NCI-H1417 (cell line): Measurements from ENCODE around the gene GPRC5B.

Source experiments
- DNase-seq, 3 experiments: peaks; one replicate each; lab custom pipeline; 2025; lab: John Stamatoyannopoulos, UW

The GPRC5B gene

GRCh38 chr16:19898924-19899604 is 14.4 kb upstream of the GPRC5B start:
- DNase-seq: peak; percentile 37 to 79 (median 54)

DNA sequence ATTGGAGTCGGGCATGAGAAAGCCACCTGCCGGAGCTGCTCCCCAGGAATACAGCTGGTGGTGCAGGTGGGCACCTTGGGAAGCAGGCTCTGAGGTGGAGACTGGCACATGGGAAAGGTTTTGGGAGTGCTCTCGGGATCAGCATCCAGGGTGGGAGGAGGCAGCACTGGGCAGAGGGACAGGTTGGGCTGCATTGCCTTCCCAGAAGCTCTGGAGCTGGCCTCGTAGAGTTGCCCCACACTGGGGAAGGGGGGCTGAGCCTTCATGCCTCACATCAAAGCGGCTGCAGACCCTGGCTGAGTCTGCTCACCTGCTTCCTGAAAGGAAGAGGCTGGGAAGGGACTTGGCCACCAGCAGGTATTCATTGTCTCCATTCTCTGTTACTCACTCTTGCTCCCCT is 13.5 kb upstream of the GPRC5B start:
- no peak for DNase-seq

- DNase-seq: no peak
Measured at GRCh38 chr16:19896951-19897350, 12.3 kb upstream of the GPRC5B start.

DNA sequence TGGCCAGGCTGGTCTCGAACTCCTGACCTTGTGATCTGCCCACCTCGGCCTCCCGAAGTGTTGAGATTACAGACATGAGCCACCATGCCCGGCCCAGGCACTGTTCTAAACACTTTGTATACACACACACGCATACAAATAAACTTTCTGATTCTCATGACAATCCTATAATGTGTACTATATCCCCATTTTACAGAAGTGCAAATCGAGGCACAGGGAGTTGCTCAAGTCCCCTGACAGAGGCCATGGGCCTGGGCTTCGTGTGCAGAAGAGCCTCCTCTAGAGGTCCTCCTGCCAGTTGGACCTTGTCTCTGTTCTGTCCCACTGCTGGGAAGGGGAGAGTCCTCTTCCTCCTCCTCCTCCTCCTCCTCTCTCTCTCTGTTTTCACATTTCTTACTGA is 9.9 kb upstream of the GPRC5B start:
- no peak for DNase-seq

- no peak for DNase-seq
Measured at GRCh38 chr16:19892902-19893301, 8.3 kb upstream of the GPRC5B start.

GRCh38 chr16:19890901-19891300 is 6.3 kb upstream of the GPRC5B start:
- DNase-seq: no peak

DNA sequence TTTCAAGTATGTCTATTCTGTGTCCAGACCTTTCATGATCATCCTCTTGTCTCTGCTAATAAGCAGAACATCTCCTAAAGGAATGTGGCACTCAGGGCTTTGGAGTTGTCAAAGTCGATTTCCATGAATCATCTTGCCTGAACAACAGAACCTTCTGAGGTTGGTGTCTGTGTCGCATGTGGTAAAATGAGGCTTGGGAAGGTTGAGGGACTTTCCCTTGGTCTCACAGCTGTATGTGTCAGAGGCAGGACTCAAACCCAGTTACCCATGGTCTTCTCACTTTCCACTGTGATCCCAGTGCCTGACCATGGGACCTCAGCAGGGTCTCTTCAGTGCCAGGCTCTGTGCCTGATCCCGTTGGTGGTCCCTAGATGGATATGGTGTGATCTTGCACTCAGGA is 4.2 kb upstream of the GPRC5B start:
- DNase-seq: no peak

GRCh38 chr16:19886073-19886941 is 1.7 kb upstream of the GPRC5B start:
- peak; percentile 58 to 80 (median 70) for DNase-seq

DNA sequence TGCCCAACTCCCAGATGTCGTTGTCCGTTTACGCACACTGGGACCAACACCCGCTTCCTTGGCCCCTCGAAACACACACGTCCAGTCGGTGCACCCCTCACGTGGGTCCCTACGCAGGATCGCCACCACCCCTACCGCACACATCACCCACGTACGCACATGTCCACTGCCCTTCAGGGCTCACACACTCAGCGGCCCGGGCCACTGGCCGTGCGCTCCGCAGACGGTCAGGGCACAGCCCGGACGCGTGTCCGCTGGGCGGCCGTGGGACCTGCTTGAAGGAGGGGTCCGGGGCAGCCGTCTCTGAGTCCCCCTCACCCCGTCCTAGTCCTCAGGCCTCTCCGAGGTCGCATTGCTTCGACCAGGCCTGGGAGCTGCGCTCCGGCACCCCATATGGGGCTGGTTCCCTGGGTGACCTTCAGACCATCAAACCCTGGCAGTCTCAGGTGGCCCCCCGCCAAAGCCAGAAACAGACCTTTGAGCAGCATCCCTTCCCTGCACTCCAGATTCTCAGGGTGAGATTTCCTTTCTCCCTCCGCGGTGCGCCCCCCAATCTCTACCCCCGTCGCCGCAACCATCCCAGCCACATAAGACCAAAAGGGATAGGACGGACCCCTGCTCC is 914 bp upstream of the GPRC5B start:
- DNase-seq: peak in 1 of 3 experiments; percentile 26

GRCh38 chr16:19883966-19884485 is 622 bp downstream of the GPRC5B start:
- peak in 2 of 3 experiments; percentile 76 for DNase-seq

- DNase-seq: peak in 2 of 3 experiments; percentile 76 to 77
Measured at GRCh38 chr16:19883296-19883965, 1.2 kb downstream of the GPRC5B start.

GRCh38 chr16:19882646-19883045 is 2.0 kb downstream of the GPRC5B start:
- peak in 2 of 3 experiments; percentile 16 to 66 for DNase-seq

DNA sequence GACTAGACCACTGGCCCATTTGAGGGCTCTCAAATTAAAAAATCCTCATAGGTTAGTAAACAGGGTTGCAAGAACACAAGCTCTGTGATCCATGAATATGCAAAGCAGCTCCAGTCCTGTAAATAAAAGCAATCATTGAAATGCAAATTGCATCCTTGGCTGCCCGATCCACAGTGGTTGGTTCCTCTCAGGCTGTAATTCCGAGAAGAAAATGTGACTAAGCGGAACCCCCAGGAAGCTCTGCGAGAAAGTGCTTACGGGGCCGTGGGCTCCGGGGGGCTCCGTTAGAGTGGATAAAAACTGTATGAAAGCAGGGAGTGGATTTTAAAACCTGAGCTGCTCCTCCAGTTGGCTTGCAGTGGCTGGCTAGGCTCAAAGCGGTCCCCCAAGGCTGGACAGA is 2.5 kb downstream of the GPRC5B start:
- peak in 1 of 3 experiments; percentile 31 for DNase-seq

- DNase-seq: no peak
Measured at GRCh38 chr16:19881783-19882182, 2.9 kb downstream of the GPRC5B start.

DNA sequence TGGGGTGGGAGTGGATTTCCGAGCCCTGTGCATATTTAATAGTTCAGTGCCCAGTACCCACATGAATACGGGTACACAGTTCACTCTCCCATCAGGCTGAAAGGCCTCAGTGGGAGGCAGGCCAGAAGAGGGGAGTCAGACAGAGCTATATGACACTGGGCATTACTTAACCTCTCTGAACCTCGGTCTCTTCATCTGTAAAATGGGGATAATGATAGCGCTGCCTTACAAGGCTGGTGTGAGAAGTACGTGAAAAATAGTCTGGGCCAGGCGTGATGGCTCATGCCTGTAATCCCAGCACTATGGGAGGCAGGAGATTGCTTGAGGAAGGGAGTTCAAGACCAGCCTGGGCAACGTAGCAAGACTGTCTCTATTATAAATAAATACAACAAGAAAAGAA is 3.6 kb downstream of the GPRC5B start:
- DNase-seq: no peak

DNA sequence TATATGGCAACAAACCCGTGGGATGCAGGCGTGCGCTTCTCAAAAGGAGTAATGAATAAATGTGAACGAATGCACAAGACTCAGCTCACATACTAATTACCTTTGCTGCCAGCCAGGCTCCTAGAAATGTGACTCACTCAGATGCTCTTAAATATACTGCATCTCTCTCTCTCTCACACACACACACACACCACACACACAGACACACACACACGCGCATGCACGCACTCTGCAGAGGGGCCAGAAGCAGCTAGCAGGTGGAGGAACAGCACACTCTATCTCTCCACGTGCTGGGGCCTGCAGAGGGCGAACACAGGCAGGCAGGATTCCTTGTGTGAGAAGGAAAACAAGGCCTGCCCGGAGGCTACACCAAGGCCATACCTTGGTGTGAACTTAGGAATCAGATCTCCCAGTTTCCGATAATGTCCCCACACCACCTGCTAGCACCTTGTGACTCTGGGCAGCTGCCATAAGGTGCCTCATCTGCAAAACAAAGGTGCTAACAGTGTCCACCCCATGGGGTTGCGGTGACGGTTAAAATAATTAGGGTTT is 5.3 kb downstream of the GPRC5B start:
- DNase-seq: peak; percentile 15 to 99 (median 94)

GRCh38 chr16:19878757-19879156 is 5.9 kb downstream of the GPRC5B start:
- peak in 1 of 3 experiments; percentile 48 for DNase-seq

- DNase-seq: no peak
Measured at GRCh38 chr16:19876501-19877059, 8.1 kb downstream of the GPRC5B start.

DNA sequence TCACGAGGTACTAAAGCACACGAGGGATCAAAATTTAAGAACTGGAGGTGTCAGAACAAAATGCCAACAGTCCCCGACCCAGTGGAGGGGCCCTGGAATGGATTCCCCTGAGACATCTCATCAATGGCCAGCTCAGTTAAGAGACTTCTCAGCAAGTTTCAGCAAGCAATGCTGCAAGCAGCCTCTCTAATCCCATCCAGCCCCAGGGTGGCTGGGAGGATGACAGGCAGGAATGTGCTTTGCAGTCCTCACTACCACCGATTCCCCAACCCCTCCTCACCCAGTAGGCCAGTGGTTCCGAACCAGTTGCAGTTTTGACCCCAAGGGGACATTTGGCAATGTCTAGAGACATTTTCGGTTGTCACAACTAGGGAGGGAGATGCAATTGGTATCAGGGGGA is 8.7 kb downstream of the GPRC5B start:
- no peak for DNase-seq

DNA sequence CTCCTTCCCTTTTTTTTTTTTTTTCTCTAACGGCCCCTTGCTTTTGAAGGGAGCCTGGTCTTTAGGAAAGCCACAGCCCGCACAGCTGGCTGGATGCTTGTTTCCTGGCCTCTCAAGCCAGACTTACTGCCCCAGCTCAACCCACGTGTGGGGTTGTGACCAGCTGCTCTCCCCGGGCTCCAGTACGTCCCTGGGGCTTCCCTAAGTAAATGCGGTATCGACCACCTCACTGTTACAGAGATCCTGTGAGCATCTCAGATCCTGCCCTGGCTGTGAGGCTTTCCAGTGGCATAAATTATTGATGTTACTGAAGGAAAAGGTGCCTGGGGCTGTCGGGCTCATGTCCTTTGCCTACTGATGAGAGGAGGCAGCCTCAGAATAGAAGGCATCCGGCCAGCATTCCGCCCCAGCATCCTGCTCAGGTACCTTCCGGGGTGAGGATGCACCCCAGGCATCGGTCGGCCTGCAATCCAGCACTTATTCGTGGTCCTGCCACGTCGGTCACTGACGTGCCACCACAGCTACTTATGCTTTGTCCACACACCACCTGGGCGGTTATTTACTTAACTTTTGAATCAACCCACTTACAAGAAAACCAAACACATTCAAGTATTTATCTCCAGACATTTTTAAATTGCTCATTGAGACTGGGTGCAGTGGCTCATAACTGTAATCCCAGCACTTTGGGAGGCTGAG is 9.6 kb downstream of the GPRC5B start:
- DNase-seq: peak in 2 of 3 experiments; percentile 17 to 27

DNA sequence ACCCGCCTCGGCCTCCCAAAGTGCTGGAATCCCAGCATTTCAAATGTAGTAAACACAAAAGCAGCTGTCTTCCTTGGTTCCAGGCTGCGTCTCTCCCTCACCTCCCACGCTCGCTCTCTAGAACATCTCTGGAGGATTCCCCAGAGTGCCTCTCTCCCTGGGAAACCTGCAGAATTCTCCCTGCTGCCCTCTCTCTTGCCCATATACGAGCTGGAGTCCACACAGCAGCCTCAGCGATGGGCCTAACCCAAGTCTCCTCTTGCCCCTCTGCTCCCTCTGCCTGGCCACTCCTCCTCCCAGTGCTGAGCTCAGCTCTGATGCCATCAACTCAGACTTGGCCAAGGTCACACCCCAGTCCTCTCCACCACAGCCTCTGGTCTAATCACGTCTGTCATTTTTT is 10.6 kb downstream of the GPRC5B start:
- no peak for DNase-seq
